Right renal cortex interstitium (tissue), 3 donors: ENCODE results near the gene L3HYPDH. TPM values are rescaled to one million over a fixed set of nuclear protein-coding genes. Genes with fewer than 3 reads are reported as not detected.

ENCODE experiments used
- DNase-seq, 3 donors: peaks; one replicate each; pipeline ENCODE4 v3.0.0-alpha.2; 2013; ENCODE audit warnings: low read depth in 3 of 3, low spot score in 2 of 3
- polyA plus RNA-seq, 3 donors: library from polyadenylated mRNA; unstranded; fragments of 120-200 nt; gene quantifications; one replicate each; pipeline ENCODE4 v1.2.1, GENCODE V29; 2013; ENCODE audit not compliant: insufficient read length in 3 of 3

The L3HYPDH gene
- 10 to 100 TPM; 40.3 to 58.9 (median 45.1) TPM for polyA plus RNA-seq

DNA sequence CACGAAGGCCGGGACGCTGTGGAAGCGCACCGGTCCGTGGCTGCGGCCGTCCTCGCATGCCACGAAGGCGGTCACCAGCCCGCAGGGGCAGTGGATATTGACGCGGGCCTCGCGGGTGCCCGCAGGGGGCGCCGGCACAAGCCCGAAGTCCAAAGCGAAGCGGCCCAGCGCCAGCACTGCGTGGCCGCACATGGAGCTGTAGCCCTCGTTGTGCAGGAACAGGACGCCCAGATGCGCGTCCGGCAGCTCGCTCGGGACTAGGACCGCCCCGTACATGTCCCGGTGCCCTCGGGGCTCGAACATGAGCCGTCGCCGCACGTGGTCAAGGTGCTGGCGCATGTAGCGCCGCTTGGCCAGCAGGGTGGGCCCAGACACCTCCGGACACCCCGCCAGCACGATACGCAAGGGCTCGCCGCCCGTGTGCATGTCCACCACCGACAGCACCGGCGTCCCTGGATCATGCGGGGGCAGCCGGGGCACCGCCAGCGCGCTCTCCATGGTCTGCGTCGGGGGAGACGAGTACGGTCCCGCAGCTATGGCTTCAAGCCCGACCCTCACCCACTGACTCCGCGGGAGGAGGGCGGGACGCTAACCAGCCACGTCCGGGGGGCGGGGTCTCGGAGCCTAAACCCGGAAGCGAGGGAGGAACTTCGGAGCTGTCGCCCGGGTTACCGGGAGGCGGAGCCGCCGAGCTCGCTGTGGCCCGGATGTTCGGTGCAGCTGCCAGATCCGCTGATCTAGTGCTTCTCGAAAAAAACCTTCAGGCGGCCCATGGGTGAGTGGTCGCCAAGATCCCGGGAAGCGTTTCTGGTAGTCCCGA, at the start of gene L3HYPDH, which contains the start of gene JKAMP:
L3HYPDH (minus strand) TSS at position 590 of the 820 bp plus-strand sequence; CDS start at position 498, 92 bp downstream.
JKAMP (plus strand) TSS at position 699 of the 820 bp plus-strand sequence; CDS start at position 772, 73 bp downstream.
- DNase-seq: peak; percentile 90 to 95 (median 93)

DNA sequence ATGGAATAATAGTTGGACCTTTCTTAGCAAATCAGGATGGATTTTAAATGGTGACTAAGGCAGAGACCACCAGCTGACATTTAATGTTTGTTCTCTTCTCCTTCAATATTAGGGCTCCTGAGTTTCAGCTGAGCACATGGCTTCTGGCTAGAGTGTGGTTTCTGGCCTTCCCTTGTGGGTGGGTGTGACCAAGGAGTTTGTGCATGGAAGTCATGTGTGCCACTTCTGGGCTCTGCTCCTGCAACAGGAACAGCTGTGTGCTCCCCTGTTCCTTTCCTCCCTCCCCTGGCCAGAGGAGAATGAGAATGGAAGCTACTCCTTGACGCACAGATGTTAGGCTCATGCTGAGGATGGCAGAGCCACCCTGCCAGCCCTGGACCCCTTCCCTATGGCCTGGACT, 48.2 kb upstream of the L3HYPDH start:
- DNase-seq: no peak

DNA sequence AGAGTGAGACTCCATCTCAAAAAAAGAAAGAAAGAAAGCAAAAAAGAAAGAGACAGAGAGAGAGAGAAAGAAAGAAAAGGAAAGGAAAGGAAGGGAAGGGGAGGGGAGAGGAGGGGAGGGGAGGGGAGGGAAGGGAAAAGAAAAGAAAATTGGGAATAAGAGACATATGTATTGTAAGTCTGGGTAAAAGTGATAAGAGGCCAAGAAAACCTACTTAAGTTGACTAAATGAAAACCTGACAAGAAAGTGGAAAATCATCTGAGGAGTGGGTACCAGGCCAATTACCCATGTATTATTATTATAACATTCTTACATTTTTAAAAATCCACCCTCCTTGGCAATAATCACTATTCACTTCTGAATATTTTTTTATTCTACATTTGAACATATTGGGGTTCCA, 46.1 kb upstream of the L3HYPDH start:
- no peak for DNase-seq

DNA sequence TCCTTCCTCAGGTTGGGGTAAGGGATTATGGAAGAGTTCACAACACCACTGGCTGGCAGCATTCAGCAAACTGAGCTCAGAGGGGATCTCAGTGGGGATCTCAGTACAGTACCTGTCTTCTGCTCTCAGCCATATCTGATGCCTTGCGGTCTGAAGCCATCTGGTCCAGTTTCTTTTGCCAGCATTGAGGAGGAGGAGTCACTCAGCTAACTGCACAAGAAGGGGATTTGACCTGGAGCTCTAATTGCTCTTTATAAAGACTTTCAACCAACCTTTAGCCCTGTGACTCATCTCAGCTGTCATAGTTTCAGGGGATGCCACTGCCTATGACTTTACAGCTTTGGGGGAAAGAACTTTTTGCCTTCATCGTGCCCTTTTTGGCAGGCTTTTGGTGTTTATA, 45.0 kb upstream of the L3HYPDH start:
- no peak for DNase-seq

DNA sequence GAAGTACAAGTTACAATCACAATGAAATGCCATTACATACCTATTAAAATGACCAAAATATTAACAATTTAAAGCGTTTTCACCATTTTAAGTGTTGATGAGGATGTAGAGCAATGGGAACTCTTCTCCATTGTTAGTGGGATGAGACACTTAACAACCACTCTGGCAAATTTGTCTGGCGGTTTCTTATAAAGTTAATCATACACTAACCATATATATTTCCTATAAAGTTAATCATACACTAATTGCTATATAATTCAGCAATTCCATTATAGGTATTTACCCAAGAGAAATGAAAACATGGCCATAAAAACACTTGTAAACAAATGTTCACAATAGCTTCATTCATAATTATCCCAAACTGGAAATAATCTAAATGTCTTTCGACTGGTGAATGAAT, 36.0 kb upstream of the L3HYPDH start:
- DNase-seq: no peak

DNA sequence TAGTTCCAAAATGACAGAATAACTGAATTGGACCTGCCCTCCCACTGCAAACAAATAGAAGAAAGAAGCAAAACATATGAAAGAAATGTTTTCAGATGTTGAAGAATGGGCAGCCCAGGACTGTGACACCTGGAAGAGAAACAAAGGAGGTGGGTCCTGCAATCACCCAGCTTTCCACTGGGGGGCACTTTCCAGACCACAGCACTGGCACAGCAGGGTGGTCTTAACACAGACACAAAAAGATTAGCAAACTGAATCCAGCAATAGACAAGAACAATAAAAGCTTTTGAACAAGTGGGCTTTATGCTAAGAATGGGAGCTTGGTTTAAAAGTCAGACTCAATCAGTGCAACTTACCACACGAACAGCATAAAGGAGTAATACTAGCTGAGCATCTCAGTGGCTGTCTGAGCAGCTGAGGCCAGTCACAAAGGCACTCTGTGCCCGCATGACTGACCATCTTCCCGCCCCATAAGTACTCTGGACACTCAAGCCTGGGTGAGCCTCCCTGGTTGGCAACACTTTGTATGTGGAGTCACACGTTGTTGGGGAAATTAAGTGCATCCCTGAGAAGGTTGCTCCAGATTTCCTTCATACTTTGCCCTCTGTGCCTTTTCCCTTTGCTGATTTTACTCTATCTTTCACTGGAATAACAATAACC, 27.8 kb upstream of the L3HYPDH start:
- DNase-seq: no peak

DNA sequence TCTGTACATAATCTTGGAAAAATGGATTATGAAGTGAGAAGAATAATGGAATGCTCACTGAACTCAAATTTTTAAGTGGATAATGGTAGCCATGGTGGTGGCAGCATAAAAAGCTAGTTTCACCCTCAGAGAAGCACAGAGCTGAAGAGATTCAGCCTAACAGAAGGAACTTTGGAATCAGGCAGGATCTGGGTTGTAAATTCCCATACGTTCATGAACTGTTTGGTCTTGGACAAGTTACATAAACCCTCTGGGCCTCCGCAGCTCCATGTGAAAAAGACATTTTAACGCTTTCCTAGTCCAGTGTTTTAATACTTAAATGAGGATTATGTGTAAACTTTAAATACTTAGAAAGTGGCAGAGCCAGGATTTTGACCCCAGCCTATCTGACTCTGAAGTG, 26.8 kb upstream of the L3HYPDH start:
- DNase-seq: no peak

DNA sequence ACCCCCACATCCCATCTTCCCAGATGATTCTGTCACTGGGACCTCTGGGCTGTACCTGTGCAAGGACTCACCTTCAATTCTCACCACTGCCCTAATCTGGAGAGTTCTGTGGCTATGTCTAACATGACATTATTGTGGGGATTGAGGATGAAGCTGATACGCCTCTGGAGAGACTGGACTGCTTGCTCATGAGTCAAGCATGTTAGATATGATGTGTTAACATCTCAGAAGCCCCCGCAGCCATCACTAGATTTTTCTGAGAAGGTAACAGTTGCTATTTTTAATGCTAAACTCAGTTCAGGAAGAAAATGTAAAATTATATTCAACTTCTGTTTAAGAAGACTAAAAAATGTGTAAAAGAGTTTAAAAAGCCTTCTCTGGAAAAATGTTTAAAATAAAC, 25.8 kb upstream of the L3HYPDH start:
- no peak for DNase-seq

DNA sequence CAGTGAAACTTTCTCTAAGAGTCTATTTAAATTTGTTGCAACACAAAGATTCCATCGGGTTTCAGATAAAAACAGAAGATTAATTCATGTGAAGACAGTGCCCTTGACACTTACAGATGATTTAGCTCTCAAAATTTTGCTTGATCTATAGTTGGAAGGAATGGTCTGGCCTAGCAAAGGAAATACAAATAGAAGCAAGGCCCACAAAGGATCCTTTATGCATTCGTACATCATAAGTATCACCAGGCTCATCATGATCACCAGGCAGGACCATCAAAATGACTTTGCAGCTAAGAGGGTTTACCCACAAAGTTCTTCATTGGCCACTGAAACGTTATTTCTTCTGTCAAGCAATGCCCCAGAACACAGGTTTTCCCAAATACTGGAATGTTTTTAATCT, 24.9 kb upstream of the L3HYPDH start:
- no peak for DNase-seq

DNA sequence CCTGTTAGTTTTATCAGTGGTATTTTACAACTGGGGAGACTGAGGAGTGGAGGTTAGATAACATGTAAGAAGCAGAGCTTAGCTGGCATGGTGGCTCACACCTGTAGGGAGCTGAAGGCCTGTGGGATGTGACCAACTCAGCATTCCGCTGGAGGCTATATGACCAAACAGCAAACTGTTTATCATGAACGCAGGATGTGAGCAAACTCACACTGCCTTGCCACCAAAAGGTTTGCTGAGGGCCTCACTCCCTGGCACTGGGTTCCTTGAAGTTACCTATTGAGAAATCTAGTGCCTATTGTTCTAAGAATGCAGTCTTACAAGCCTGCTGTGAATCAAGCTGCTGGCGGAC, 23.5 kb upstream of the L3HYPDH start:
- DNase-seq: no peak

DNA sequence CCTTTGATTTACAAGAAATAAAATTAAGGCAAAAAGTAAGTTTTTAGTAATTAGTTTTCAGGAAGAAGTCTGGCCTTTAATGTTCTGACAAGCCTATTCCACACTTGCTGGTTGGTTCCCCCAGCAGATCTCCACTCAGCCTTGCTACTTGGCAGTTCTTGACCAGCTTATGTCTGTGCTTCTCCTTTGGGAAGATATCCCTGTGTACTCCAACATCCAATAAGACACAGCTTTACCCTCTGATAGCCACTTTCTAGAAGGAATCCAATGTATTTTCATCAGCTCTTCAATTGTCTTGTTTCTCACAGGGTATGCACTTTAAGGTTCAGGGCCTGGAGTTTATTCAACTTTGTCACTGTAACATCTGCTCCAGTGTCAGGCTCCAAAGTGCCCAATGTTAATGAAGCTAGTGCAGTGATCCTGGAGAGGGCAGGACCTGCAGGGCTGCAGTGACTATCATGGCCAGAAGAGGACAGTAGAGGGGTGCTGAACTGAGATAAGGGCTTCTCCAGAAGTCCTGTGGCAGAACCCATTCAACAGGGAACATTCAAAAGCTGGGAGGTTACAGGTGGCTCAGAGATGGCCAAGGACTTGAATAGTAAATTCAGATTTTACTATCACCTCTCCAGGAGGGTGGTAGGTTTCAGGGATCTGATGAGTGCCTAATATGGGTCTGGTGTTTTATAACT, 23.0 kb upstream of the L3HYPDH start:
- no peak for DNase-seq

DNA sequence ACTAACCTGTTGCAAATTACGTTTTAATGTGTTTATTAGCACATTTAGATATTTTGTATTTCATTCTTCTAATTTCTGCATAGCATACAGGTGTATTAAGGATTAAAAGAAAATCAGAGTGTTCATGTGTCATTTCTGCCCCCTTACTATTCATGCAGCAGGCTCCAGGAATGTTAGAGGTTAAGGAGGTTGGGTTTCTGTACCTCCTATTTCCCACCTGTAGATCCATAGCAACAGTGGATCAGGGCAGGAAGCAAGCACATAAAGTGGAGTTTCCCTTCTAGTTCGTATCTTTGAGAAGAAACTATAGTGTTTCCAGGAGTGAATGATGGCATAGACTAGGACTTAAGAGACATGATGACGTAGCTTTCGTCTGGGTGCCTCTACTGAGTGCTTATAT, 19.0 kb upstream of the L3HYPDH start:
- DNase-seq: no peak

DNA sequence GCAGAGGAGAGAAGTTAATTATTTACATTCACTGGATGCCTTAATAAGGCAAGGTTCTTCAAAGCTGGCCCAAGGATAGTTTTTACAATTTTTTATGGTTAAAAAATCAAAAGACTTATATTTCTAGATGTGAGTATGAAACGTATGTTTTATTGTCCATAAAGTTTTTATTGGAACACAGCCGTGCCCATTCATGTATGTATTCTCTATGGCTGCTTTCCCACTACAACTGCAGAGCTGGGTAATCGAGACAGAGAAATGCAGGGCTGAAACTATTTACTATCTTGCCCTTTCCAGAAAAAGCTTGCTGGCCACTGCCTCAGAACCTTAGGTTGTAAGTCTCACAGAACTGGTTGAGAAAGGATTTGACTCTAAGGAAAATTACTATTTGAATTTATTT, 16.5 kb upstream of the L3HYPDH start:
- DNase-seq: no peak

DNA sequence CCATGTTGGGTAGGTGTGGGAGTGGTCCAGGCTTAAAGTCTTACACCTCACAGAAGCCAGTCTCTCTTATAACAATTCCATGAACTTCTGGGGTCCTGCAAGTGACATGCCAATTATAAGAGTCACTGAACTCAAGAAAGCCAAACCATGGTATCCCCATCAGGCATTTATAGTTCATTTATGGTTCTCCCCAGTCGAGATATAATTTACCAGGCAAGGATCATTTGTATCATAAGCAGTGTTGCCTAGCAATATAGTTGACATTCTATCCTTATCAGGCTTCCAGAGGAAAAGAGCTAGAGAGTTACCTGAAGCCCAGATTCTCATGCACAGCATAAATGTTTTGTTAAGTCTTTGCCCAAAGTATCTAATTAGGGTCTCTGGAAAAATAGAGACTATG, 8.2 kb upstream of the L3HYPDH start:
- no peak for DNase-seq

DNA sequence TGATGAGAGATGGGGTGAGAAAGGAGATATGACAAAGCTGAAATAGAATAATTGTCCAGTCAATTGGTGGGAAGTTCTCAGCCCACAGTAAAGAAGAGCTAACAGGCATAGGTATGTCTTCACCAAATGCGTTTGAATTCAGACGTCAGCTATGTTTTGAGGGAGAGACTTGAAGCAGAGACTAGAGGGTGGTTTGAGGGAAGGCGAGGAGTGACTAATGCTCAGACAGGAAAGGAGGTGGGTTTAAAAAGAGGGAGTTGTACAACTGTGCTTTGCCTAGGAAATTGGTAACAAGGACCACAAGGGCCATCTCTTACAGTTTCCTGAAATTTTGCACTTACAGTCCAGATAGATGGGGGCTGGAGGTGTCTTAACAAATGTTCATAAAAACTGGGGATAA, 6.5 kb upstream of the L3HYPDH start:
- DNase-seq: no peak

DNA sequence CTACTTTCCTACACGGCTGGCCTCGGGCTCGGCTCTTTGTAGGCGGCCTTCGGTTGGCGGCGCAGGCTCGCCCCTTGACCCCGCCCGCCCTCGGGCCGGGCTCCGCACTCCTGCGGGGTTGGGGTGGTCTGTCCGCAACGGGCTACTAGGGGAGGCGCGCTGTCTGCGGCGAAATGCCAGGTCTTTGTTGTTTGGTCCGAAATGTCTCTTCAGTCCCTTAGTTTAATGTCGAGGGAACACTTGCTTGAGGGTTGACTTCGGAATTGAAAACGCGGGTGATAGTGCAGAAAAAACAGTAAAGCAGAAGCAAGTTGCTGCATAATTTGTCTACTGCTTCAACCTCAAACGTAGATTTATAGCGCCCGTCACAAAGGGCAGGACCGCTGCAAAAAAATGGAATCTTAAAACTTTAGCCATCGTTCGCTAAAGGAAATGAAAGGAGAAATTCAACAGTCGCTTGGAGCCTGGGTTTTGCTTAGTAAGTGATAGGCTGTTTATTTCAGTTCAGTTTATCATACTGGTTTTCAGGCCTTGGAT, 499 bp upstream of the L3HYPDH start:
- no peak for DNase-seq

DNA sequence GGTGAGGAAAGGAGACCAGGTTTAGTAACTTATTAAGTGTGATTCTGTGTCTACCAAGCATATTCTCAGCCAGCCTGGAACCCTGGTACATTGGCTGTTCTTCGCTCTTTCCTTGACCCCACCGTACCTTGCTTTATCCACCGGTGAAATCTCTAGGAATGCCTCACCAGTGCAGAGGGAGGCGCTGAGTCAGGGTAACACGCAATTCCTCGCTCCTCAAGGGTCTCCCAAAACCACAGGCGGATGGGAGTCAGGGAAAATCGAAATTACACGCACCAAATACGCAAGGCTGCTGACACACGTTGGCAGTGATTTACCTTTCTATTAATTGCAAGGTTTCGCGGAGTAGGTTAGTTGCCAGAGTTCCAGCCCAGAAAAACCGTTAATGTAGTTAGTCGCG, 845 bp downstream of the L3HYPDH start:
- DNase-seq: peak in 1 of 3 donors; percentile 33

DNA sequence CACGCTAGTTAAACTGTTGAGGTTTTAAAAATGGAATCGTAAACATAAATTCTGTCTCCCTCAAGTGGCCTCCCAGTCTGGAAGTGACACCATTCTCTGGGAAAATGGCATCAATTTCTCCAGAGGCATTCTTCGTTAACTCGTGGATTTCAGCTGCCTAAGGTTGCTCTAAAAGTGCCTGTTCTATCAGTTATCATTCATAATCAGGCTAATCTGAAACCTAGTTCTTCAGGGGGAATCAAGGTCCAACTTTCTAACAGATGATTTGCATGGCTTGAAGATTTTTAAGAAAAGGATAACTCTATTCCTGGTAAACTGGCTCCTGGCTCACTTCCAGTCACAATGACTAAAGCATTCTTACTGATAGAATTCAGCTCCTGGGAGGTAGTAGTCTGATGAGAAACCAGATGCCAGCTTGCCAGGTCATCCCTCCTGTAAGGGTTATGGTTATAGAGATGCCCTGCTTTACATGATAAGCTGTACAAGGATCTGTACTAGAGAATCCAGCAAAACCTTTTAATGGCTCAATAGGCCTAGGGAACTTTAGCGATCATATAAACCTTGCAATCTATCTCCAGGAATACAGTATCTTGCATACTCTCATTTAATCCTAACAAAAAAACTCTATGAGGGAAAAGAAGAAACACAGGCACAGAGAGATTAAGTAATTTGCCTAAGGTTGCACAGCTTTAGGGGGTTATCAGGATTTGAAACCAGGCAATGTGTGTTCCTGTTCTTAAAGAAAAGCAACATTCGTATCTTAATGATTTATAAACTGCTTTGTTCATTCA, 1.5 kb downstream of the L3HYPDH start:
- no peak for DNase-seq

DNA sequence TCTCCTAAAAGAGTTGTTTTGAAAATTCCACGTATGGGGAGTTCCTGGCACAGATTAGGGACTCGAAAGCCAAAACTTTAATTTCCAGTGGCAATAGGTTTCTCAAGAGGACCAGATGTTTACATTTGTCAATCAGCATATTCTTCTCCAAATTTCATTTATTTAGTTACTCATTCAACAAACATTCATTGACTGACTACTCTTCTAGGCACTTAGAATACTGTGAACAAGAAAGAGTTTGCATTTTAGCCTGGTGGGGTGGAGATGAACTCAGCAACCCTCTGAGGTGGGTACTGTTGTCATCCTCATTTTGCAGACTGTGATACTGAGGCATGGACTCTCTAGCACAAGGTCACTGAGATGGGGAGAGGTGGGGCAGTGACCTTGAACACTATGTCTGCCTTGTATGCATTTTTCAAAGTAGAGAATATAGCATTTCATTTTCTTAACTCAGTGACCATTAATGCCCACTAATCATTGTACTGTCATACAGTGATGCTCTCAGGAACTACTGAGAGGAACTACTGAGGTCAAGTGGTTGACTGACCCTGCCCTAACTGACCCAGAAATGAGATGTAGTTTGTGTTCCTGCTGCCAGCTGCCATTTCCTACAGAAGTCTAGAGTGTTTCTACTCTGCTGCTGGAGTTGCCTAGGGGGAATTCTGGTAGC, 2.2 kb downstream of the L3HYPDH start:
- DNase-seq: no peak

DNA sequence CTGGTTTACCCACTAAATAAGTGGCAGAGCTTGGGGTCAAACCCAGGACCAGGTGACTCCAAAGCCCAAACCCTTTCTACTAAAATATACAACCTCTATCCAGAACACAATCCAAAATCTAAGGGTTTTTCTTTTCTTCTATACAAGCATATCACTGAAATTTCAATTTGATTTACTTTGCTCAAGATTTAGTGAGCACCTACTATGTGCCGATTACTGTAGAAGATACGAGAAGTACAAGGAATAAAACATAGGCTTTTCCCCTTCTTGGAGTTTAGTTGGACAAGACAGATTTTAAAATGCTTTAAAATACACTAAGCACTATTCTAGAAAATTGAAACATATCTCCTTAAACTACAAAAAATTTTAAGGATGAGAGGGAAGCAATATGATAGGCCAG, 2.8 kb downstream of the L3HYPDH start:
- DNase-seq: no peak
